Measurements from ENCODE around the gene SMNDC1. TPM values are rescaled to one million over a fixed set of nuclear protein-coding genes. Genes with fewer than 3 reads are reported as not detected.

The SMNDC1 gene
- total and polyA plus RNA-seq, 2 of the 4 experiments (the other 2 are of a cell fraction), result 3.9 to 15.1 TPM

GRCh38 chr10:110349386-110349785 lies 44.7 kb upstream of the SMNDC1 start:
- no peak overlapping the region for H3K4me2 ChIP-seq (ENCODE audit: low read depth, low read length)
- H4K91ac ChIP-seq (ENCODE audit: insufficient read depth, low read depth, low read length), result no peak overlapping the region
- ChIA-PET CTCF (interaction anchor here (0.6 kb wide), 1 partner anchor 235 kb away, joined by 3 read pairs; no protein-coding TSS in a partner anchor), POLR2A (ENCODE audit: unreplicated experiment) (no interaction called here)
- H3K14ac ChIP-seq (replicated peaks; ENCODE audit: low read depth, low read length), result no peak overlapping the region
- H4K8ac ChIP-seq (ENCODE audit: low read depth in 2 of 2, low read length in 2 of 2), result no peak overlapping the region
- ATAC-seq (ENCODE audit: low read depth) (no peak), DNase-seq (no peak)
- peaks cover 5% of the 10 kb centered on the region; the same call in 1 of the 2 replicates for H3K9me1 ChIP-seq (ENCODE audit: insufficient read depth, low read length)
- WGBS, 2 experiments (ENCODE audit: extremely low coverage in 2 of 2, insufficient read length in 1 of 2), result no CpG with 5 or more reads among the region's 5 CpGs
- no peak overlapping the region for H2BK20ac ChIP-seq (ENCODE audit: low read depth, low read length)
- H3K36me3 ChIP-seq (ENCODE audit: control insufficient read depth, insufficient read depth, low read length), result no peaks in the 10 kb centered on the region
- H3K9me3 ChIP-seq (ENCODE audit: control insufficient read depth, insufficient read depth, low read length), result no peaks in the 10 kb centered on the region
- no peak overlapping the region for H3K18ac ChIP-seq (ENCODE audit: low read depth, low read length)
- no peak overlapping the region for H3K9ac ChIP-seq (ENCODE audit: low read depth, low read length)
- H3K4ac ChIP-seq (ENCODE audit: low read depth, low read length), result no peak overlapping the region
- H3K27me3 ChIP-seq (ENCODE audit: control insufficient read depth, insufficient read depth, low read length), result no peaks in the 10 kb centered on the region
- dilution Hi-C loops (cut with HindIII; ENCODE audit: low sequenced_read_pairs, unreplicated experiment) (no loop called here), in situ Hi-C loops (cut with MboI; ENCODE audit: low sequenced_read_pairs) (no loop called here), intact Hi-C loops (cut with micrococcal nuclease) (no loop called here)
- H3K56ac ChIP-seq (ENCODE audit: extremely low read depth, insufficient read depth, low read length), result no peak overlapping the region
- H4K20me1 ChIP-seq (ENCODE audit: insufficient read depth, low read length), result no peaks in the 10 kb centered on the region
- H2BK15ac ChIP-seq (ENCODE audit: low read depth, low read length), result no peak overlapping the region
- H3K79me1 ChIP-seq (ENCODE audit: low read depth in 1 of 2, low read length in 2 of 2), result no peaks in the 10 kb centered on the region; a peak in 1 of 4 replicates
- peaks cover 11% of the 10 kb centered on the region for H3K4me1 ChIP-seq (ENCODE audit: control insufficient read depth, insufficient read depth, low read length)
- H3K23ac ChIP-seq (ENCODE audit: low read depth, low read length), result no peak overlapping the region
- TF ChIP-seq USF2 (IDR thresholded peaks at IDR 0.05; ENCODE audit: low read depth, low read length) (no peak), CEBPB (IDR thresholded peaks at IDR 0.05; ENCODE audit: low read depth, low read length) (no peak), SMC3 (IDR thresholded peaks at IDR 0.05; ENCODE audit: low read depth, low read length) (no peak), CTCF (conservative IDR thresholded peaks at IDR 0.05; ENCODE audit: low read depth, low read length) (no peak), RAD21 (IDR thresholded peaks at IDR 0.05; ENCODE audit: low read length) (no peak), BHLHE40 (IDR thresholded peaks at IDR 0.05; ENCODE audit: low read depth, low read length) (no peak), ELK1 (IDR thresholded peaks at IDR 0.05; ENCODE audit: borderline replicate concordance, low read depth, low read length) (no peak), MAZ (IDR thresholded peaks at IDR 0.05; ENCODE audit: borderline replicate concordance, low read depth, low read length) (no peak), NFE2L2 (IDR thresholded peaks at IDR 0.05; ENCODE audit: low read depth, low read length) (no peak), RCOR1 (IDR thresholded peaks at IDR 0.05; ENCODE audit: insufficient replicate concordance, low read length) (no peak), MAFK (IDR thresholded peaks at IDR 0.05; ENCODE audit: low read depth, low read length) (no peak), RFX5 (IDR thresholded peaks at IDR 0.05; ENCODE audit: low read depth, low read length) (no peak), MXI1 (IDR thresholded peaks at IDR 0.05; ENCODE audit: borderline replicate concordance, low read depth, low read length) (no peak), FOS (IDR thresholded peaks at IDR 0.05; ENCODE audit: low read depth, low read length) (no peak), POLR2A (IDR thresholded peaks at IDR 0.05; ENCODE audit: low read depth, low read length) (no peak), CHD1 (IDR thresholded peaks at IDR 0.05; ENCODE audit: low read depth, low read length) (no peak)
- no peak overlapping the region for H2BK120ac ChIP-seq (ENCODE audit: low read depth, low read length)
- H3K27ac ChIP-seq (ENCODE audit: insufficient read depth, low read length), result no peak overlapping the region
- H2AK9ac ChIP-seq (replicated peaks; ENCODE audit: low read depth, low read length, poor library complexity), result no peak overlapping the region
- H2AFZ ChIP-seq (replicated peaks; ENCODE audit: low read length, poor library complexity), result no peak overlapping the region
- no peak overlapping the region for H3K4me3 ChIP-seq (ENCODE audit: insufficient read depth, low read depth, low read length)
- H4K5ac ChIP-seq (ENCODE audit: low read depth, low read length), result no peak overlapping the region
- H2BK5ac ChIP-seq (ENCODE audit: low read depth, low read length, poor library complexity, severe bottlenecking), result no peak overlapping the region
- BruUV-seq (replicated peaks), result no TSS peak
- no peak overlapping the region for H2AK5ac ChIP-seq (ENCODE audit: low read depth, low read length)
